Karpas-422 (cell line): ENCODE data around the gene PCDHA8. TPM values are rescaled to one million over a fixed set of nuclear protein-coding genes. Genes with fewer than 3 reads are reported as not detected.
"Not testable (repeated sequence)": the region's sequence is repeated elsewhere in the genome, so short reads cannot be mapped to it uniquely, and the experiment has no call there.

Experiments
- DNase-seq: peaks from one replicate; pipeline ENCODE4 v3.0.0-alpha.2; 2015
- H2AFZ ChIP-seq: fragments of 200-600 bp; sonication (generic); 2 replicates; pipeline ENCODE4 v1.6.1; 2014; ENCODE audit warnings: antibody characterized with exemption, low read length, mixed read lengths
- H3K27ac ChIP-seq: fragments of 200-600 bp; sonication (generic); 2 replicates; pipeline ENCODE4 v1.5.1; 2014; ENCODE audit warnings: mild to moderate bottlenecking, low read length, moderate library complexity
- H3K27me3 ChIP-seq: fragments of 200-600 bp; sonication (generic); 2 replicates; pipeline ENCODE4 v1.6.1; 2014; ENCODE audit warnings: low read length, mixed read lengths
- H3K36me3 ChIP-seq: fragments of 200-600 bp; sonication (generic); 2 replicates; pipeline ENCODE4 v1.6.1; 2014; ENCODE audit warnings: low read length, mixed read lengths; ENCODE audit not compliant: insufficient read depth
- H3K4me1 ChIP-seq: fragments of 200-600 bp; sonication (generic); 2 replicates; pipeline ENCODE4 v1.6.1; 2014; ENCODE audit warnings: mild to moderate bottlenecking, low read length, mixed read lengths
- H3K4me2 ChIP-seq: fragments of 200-600 bp; sonication (generic); 2 replicates; pipeline ENCODE4 v1.6.1; 2014; ENCODE audit warnings: low read length, low read depth, mild to moderate bottlenecking; ENCODE audit not compliant: poor library complexity, severe bottlenecking
- H3K4me3 ChIP-seq: fragments of 200-600 bp; sonication (generic); 2 replicates; pipeline ENCODE4 v1.5.1; 2014; ENCODE audit warnings: mild to moderate bottlenecking, antibody characterized with exemption, low read length, mixed read lengths
- H3K79me2 ChIP-seq: fragments of 200-600 bp; sonication (generic); 2 replicates; pipeline ENCODE4 v1.6.1; 2014; ENCODE audit warnings: mild to moderate bottlenecking, low read length, mixed read lengths
- H3K9ac ChIP-seq: fragments of 200-600 bp; sonication (generic); 2 replicates; pipeline ENCODE4 v1.6.0; 2014; ENCODE audit warnings: low read length
- H3K9me2 ChIP-seq: fragments of 200-600 bp; sonication (generic), shearing (Covaris generic); replicated peaks from 2 replicates; pipeline ENCODE4 v1.6.0; 2014; ENCODE audit warnings: mild to moderate bottlenecking, low read length, moderate library complexity; ENCODE audit not compliant: insufficient read depth
- H3K9me3 ChIP-seq: fragments of 300-700, 200-600 bp; sonication (generic); 2 replicates; pipeline ENCODE4 v1.6.1; 2014; ENCODE audit warnings: low read length, mixed read lengths
- H4K20me1 ChIP-seq: fragments of 200-600 bp; sonication (generic); 2 replicates; pipeline ENCODE4 v1.6.1; 2014; ENCODE audit warnings: mild to moderate bottlenecking, antibody characterized with exemption, low read length, low read depth; ENCODE audit not compliant: insufficient read depth
- total RNA-seq: library from RNA; depleted of rRNA; stranded (reverse); fragments of >200 nt; shearing (Covaris generic); gene quantifications from 2 replicates; pipeline ENCODE4 v1.2.3, GENCODE V29; 2014; ENCODE audit warnings: low replicate concordance

The PCDHA8 gene
- total RNA-seq, 1 experiment from 2014 or later = not detected

- H3K9ac ChIP-seq, H3K27ac ChIP-seq, H3K4me1 ChIP-seq, H3K27me3 ChIP-seq, H3K36me3 ChIP-seq, H3K9me2 ChIP-seq, H3K9me3 ChIP-seq, H3K4me2 ChIP-seq, H3K4me3 ChIP-seq, DNase-seq, H4K20me1 ChIP-seq, H2AFZ ChIP-seq, H3K79me2 ChIP-seq: not testable (repeated sequence)
Observed at GRCh38 chr5:140802381-140802780, 38.6 kb upstream of the PCDHA8 start.

- no peak for DNase-seq
- no peaks in the 10 kb centered on the region for H3K9me2 ChIP-seq
Observed at GRCh38 chr5:140802781-140803271, 38.2 kb upstream of the PCDHA8 start.

GRCh38 chr5:140806834-140807775, 33.9 kb upstream of the PCDHA8 start, which contains the start of gene PCDHA4:
TSS of gene PCDHA4 (plus strand) at chr5:140807068.
- H3K9me3 ChIP-seq = no peaks in the 10 kb centered on the region
- no peak within 1 kb of the TSS for H3K27ac ChIP-seq
- no peak within 1 kb of the TSS for H3K4me2 ChIP-seq
- H3K4me1 ChIP-seq = no peaks in the 10 kb centered on the region
- DNase-seq = no peak
- no peaks in the 10 kb centered on the region for H4K20me1 ChIP-seq
- no peaks in the 10 kb centered on the region for H3K36me3 ChIP-seq
- no peaks in the 10 kb centered on the region for H3K79me2 ChIP-seq
- H3K27me3 ChIP-seq = no peaks in the 10 kb centered on the region
- no peaks in the 10 kb centered on the region for H3K9me2 ChIP-seq
- no peak within 1 kb of the TSS for H3K9ac ChIP-seq
- H3K4me3 ChIP-seq = no peak within 1 kb of the TSS
- H2AFZ ChIP-seq = no peak within 1 kb of the TSS

More at GRCh38 chr5:140802781-140803271, 38.2 kb upstream of the PCDHA8 start:
- Histone ChIP-seq H3K27ac (no peak overlapping the region), H3K9me3 (no peaks in the 10 kb centered on the region), H3K4me1 (no peaks in the 10 kb centered on the region), H4K20me1 (no peaks in the 10 kb centered on the region), H3K36me3 (no peaks in the 10 kb centered on the region), H3K27me3 (no peaks in the 10 kb centered on the region), H3K9ac (no peak overlapping the region), H3K79me2 (no peaks in the 10 kb centered on the region), H3K4me3 (no peak overlapping the region), H2AFZ (no peak overlapping the region), H3K4me2 (no peak overlapping the region)

GRCh38 chr5:140808241-140808888, 32.6 kb upstream of the PCDHA8 start:
- H2AFZ ChIP-seq, H3K9me2 ChIP-seq, H3K27ac ChIP-seq, H3K27me3 ChIP-seq, H3K9me3 ChIP-seq, H3K9ac ChIP-seq, DNase-seq, H3K4me3 ChIP-seq, H3K36me3 ChIP-seq, H4K20me1 ChIP-seq, H3K4me2 ChIP-seq, H3K79me2 ChIP-seq, H3K4me1 ChIP-seq: not testable (repeated sequence)

- no peaks in the 10 kb centered on the region for H3K9me2 ChIP-seq
- H3K36me3 ChIP-seq = no peaks in the 10 kb centered on the region
- no peaks in the 10 kb centered on the region for H3K27me3 ChIP-seq
- no peaks in the 10 kb centered on the region for H3K9me3 ChIP-seq
- no peaks in the 10 kb centered on the region for H3K4me1 ChIP-seq
- no peak overlapping the region for H2AFZ ChIP-seq
- no peak overlapping the region for H3K4me2 ChIP-seq
- H3K27ac ChIP-seq = no peak overlapping the region
- no peaks in the 10 kb centered on the region for H4K20me1 ChIP-seq
- H3K79me2 ChIP-seq = no peaks in the 10 kb centered on the region
- no peak overlapping the region for H3K4me3 ChIP-seq
- H3K9ac ChIP-seq = no peak overlapping the region
- no peak for DNase-seq
Observed at GRCh38 chr5:140808889-140809291, 32.1 kb upstream of the PCDHA8 start.

- H3K27me3 ChIP-seq = no peaks in the 10 kb centered on the region
- DNase-seq = no peak
- H3K4me3 ChIP-seq = no peak within 1 kb of the TSS
- H4K20me1 ChIP-seq = no peaks in the 10 kb centered on the region
- no peak within 1 kb of the TSS for H3K9ac ChIP-seq
- H3K79me2 ChIP-seq = no peaks in the 10 kb centered on the region
- H3K36me3 ChIP-seq = no peaks in the 10 kb centered on the region
- H3K9me2 ChIP-seq = no peaks in the 10 kb centered on the region
- H2AFZ ChIP-seq = no peak within 1 kb of the TSS
- no peak within 1 kb of the TSS for H3K27ac ChIP-seq
- H3K4me2 ChIP-seq = no peak within 1 kb of the TSS
- H3K9me3 ChIP-seq = no peaks in the 10 kb centered on the region
- no peaks in the 10 kb centered on the region for H3K4me1 ChIP-seq
Observed at GRCh38 chr5:140821375-140822280, 19.4 kb upstream of the PCDHA8 start, which contains the start of gene PCDHA5. TSS of gene PCDHA5 (plus strand) at chr5:140821613.

GRCh38 chr5:140822281-140822629, 18.7 kb upstream of the PCDHA8 start:
- no peak for DNase-seq
- Histone ChIP-seq H3K36me3 (no peaks in the 10 kb centered on the region), H3K4me3 (no peak overlapping the region), H2AFZ (no peak overlapping the region), H4K20me1 (no peaks in the 10 kb centered on the region), H3K4me2 (no peak overlapping the region), H3K9ac (no peak overlapping the region), H3K27ac (no peak overlapping the region), H3K9me3 (no peaks in the 10 kb centered on the region), H3K9me2 (no peaks in the 10 kb centered on the region), H3K27me3 (no peaks in the 10 kb centered on the region), H3K79me2 (no peaks in the 10 kb centered on the region), H3K4me1 (no peaks in the 10 kb centered on the region)
